ENCODE data around the gene HAPLN1.

HAPLN1 gene

DNA sequence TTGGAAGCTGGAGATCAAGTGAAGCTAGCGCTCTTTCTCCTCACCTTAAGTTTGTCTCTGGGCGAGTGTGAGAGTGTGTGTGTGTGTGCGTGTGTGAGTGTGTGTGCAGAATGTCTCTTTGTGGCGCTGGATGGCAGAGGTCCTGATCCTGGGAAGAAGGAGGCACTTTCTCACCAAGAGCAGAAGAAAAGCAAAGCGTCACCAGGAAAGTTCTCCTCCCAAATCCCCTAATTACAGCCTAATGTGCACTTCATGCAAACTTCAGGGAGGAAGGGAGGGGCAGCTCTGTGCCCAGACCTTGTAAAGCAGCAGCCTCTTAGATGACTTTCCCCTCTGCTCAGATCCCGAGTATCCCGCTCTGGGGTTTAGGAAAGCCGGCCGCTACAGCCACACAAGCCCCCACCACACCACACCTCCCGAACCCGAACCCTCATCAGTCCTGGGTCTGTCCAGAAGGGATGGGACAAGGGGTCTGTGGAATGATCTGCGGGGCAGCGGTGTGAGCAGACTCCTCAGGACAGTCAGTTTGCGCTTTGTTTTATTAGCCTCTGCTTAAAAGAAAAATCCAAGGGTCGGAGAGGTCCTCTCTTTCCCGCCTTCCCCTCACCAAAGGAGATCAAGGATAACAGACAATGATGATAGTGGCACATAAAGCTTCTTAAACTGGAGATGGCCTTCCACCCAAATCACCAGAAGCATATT lies at the start of gene HAPLN1:
Gene HAPLN1 (minus strand): TSS at position 20 of the 702 bp plus-strand sequence. CDS start 47,332 bp downstream, outside the sequence.
- TF ChIP-seq, protein P1, sequence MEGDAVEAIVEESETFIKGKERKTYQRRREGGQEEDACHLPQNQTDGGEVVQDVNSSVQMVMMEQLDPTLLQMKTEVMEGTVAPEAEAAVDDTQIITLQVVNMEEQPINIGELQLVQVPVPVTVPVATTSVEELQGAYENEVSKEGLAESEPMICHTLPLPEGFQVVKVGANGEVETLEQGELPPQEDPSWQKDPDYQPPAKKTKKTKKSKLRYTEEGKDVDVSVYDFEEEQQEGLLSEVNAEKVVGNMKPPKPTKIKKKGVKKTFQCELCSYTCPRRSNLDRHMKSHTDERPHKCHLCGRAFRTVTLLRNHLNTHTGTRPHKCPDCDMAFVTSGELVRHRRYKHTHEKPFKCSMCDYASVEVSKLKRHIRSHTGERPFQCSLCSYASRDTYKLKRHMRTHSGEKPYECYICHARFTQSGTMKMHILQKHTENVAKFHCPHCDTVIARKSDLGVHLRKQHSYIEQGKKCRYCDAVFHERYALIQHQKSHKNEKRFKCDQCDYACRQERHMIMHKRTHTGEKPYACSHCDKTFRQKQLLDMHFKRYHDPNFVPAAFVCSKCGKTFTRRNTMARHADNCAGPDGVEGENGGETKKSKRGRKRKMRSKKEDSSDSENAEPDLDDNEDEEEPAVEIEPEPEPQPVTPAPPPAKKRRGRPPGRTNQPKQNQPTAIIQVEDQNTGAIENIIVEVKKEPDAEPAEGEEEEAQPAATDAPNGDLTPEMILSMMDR (IDR thresholded peaks at IDR 0.05; ENCODE audit: extremely low read depth, missing control alignments), result no peak
- no peak for DNase-seq (ENCODE audit: low spot score)

DNA sequence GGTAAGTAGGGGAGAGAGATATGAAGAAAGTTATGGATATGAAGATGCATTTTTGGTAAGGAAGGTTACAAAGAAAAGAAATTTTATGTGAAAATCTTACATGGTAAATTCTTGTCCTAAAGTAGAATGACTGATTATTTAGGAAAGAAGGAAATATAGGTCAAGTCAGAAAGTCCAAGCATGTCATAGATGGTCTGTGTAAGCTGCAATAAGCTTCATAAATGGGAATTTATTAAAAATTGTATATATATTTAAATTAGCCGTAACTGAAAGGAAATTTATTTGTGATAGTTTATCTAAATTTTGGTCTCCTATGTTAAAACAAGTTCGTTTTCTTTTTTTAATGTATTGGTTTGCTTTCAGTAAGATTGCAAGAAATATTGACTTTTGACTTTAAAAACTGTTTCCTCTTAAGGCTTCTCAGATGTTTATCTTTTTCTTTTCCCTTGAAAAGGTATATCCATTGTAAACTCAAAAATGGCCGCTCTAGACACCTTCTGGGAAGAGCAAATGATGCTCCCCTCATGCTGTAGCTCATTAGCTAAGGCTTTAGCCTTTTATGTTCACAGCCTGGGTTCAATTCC lies 46.8 kb upstream of the HAPLN1 start:
- TF ChIP-seq, protein P1 (IDR thresholded peaks at IDR 0.05; ENCODE audit: extremely low read depth, missing control alignments), result no peak
- DNase-seq (ENCODE audit: low spot score), result no peak

DNA sequence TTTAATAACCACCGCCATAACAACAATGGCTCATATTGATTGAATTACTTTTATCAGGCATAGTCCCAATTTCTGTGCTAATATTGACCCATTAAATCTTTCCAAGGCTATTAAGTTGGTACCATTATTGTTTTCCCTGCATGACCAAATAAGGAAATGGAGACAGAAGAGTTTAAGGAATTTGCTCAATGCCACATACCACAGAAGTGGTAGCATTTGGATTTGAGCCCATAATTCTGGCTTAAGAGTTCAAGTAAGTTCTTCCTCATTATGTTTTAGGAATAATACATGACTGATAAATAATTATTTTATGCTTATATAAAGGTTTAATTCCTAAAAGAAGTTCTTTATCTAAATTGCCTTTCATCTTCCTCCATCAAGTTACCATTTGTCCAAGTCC lies 43.4 kb upstream of the HAPLN1 start:
- DNase-seq (ENCODE audit: low spot score), result no peak
- TF ChIP-seq, protein P1 (IDR thresholded peaks at IDR 0.05; ENCODE audit: extremely low read depth, missing control alignments), result no peak

DNA sequence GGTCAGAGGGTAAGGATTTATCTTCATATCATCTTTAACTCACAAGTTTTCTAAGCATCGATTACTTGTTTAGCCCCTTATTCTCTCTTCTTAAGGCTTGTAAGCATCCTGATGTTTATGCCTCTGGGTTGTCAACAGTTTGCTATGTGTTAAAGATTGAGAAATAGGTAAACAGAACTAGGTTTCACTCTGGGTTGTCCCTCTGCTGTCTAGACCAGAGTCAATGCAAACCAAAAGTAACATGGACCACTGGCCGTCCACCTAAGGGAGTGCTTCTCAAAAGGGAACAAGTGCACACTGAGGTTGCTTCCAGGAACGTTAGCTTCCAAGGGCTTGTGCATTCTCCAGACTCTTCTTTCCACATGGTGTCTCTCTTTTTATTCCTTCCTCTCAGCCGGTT lies 39.9 kb upstream of the HAPLN1 start:
- no peak for DNase-seq (ENCODE audit: low spot score)
- TF ChIP-seq, protein P1 (IDR thresholded peaks at IDR 0.05; ENCODE audit: extremely low read depth, missing control alignments), result no peak

DNA sequence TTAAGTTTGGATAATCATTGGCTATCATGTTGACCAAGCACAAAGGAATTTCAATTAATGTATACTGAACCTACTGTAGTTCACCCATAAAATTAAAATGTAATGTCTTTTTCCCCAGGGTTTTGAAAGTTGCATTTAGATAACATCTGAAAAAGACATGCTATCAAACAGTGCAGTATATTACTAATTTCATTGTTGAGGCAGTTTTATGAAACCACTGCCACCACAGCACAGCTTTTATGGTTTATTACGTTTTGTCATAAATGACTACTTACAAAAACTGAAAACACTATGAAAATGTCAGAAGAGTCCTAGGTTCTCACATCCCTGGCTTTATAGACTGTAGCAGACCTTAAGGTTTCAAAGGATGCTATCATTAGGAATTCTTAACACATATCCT lies 32.0 kb upstream of the HAPLN1 start:
- DNase-seq (ENCODE audit: low spot score), result no peak
- TF ChIP-seq, protein P1 (IDR thresholded peaks at IDR 0.05; ENCODE audit: extremely low read depth, missing control alignments), result no peak

DNA sequence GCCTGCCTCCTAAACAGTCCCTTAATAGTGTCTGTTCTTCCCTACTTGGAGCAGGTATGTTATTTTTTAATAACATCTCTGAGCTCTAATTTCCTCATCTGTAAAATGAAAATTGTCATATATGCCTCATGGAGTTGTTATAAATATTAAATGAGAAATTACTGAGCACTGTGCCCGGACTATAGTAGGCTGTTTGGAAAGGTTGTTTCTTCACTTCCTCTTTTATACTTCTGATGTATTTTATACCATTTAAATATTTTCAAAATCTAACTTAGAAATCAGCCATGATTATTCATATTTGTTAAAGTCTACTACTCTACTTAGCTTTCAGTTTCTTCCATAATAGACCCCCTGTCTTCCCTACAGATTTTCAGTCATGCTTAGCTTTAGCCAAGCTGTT lies 30.5 kb upstream of the HAPLN1 start:
- TF ChIP-seq, protein P1 (IDR thresholded peaks at IDR 0.05; ENCODE audit: extremely low read depth, missing control alignments), result no peak
- DNase-seq (ENCODE audit: low spot score), result no peak

DNA sequence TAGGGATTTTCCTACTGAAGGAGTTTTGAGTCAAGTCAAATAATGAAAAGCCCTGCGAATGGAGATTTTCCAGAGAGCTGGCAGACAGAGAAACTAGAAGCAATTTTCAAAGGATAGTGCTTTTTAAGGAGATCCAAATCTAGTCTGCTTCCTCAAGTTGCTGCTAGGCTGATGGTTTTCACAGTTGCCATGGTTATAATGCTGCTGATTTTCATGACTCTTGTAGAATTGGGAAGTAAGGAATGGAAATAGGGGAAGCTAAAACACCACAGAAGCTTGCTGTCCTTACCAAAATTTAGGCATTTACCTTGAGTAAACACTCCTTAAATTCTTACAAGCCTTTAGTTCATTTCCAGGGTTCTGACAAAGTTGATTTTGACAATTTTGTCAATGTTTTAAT lies 30.1 kb upstream of the HAPLN1 start:
- TF ChIP-seq, protein P1 (IDR thresholded peaks at IDR 0.05; ENCODE audit: extremely low read depth, missing control alignments), result no peak
- DNase-seq (ENCODE audit: low spot score), result no peak

Data from GM20000 (cell line).